GM23338 (cell line): ENCODE measurements around the gene LGALS7. TPM values are rescaled to one million over a fixed set of nuclear protein-coding genes. Genes with fewer than 3 reads are reported as not detected.

Experiments used
- ATAC-seq: fragments of 200-7000 bp; cut with Tn5 transposase; 3 replicates; pipeline ENCODE4 v1.9.1; 2020
- DNase-seq: peaks from one replicate; pipeline ENCODE4 v3.0.0-alpha.2; 2015; ENCODE audit warnings: low spot score
- H2AFZ ChIP-seq: fragments of 200-600 bp; sonication (generic); 2 replicates; pipeline ENCODE4 v1.8.0; 2016; ENCODE audit warnings: antibody characterized with exemption, mild to moderate bottlenecking, moderate library complexity
- H3F3A ChIP-seq: fragments of 200-600 bp; sonication (generic); replicated peaks from 2 replicates; pipeline ENCODE4 v1.8.0; 2017; ENCODE audit warnings: antibody characterized with exemption, mixed run types, low read depth
- H3K27ac ChIP-seq: fragments of 200-600 bp; sonication (generic); 2 replicates; pipeline ENCODE4 v1.6.1; 2016; ENCODE audit warnings: low read depth
- H3K27me3 ChIP-seq: fragments of 200-600 bp; sonication (generic); 2 replicates; pipeline ENCODE4 v1.8.0; 2016; ENCODE audit warnings: mild to moderate bottlenecking, mixed run types, moderate library complexity; ENCODE audit not compliant: insufficient read depth
- H3K36me3 ChIP-seq: fragments of 200-600 bp; sonication (generic); 2 replicates; pipeline ENCODE4 v1.8.0; 2016; ENCODE audit warnings: mild to moderate bottlenecking; ENCODE audit not compliant: insufficient read depth
- H3K4me1 ChIP-seq: fragments of 200-600 bp; sonication (generic); 2 replicates; pipeline ENCODE4 v1.8.0; 2016; ENCODE audit warnings: mild to moderate bottlenecking, moderate library complexity; ENCODE audit not compliant: insufficient read depth
- H3K4me2 ChIP-seq: fragments of 200-600 bp; sonication (generic); 2 replicates; pipeline ENCODE4 v1.7.1; 2017; ENCODE audit warnings: mixed run types
- H3K4me3 ChIP-seq: fragments of 200-600 bp; sonication (generic); 2 replicates; pipeline ENCODE4 v1.6.1; 2016; ENCODE audit warnings: mixed run types
- H3K79me2 ChIP-seq: fragments of 200-600 bp; sonication (generic); replicated peaks from 2 replicates; pipeline ENCODE4 v1.8.0; 2017; ENCODE audit warnings: mild to moderate bottlenecking; ENCODE audit not compliant: insufficient read depth
- H3K9me2 ChIP-seq: fragments of 200-600 bp; sonication (generic); 2 replicates; pipeline ENCODE4 v1.8.0; 2017; ENCODE audit not compliant: insufficient read depth
- H4K20me1 ChIP-seq: fragments of 200-600 bp; sonication (generic); replicated peaks from 2 replicates; pipeline ENCODE4 v1.8.0; 2017; ENCODE audit warnings: mild to moderate bottlenecking; ENCODE audit not compliant: insufficient read depth
- H3K27ac Mint-ChIP-seq: 2 replicates; pipeline ENCODE4 v1.8.0; 2020; ENCODE audit warnings: inconsistent platforms, mild to moderate bottlenecking, moderate library complexity, mixed read lengths
- H3K27me3 Mint-ChIP-seq: 3 replicates; pipeline ENCODE4 v1.8.0; 2022; ENCODE audit warnings: low read depth, mild to moderate bottlenecking, moderate library complexity, mixed read lengths, inconsistent platforms; ENCODE audit not compliant: insufficient read depth, poor library complexity
- H3K36me3 Mint-ChIP-seq: 3 replicates; pipeline ENCODE4 v1.8.0; 2021; ENCODE audit warnings: low read depth, mild to moderate bottlenecking, inconsistent platforms, moderate library complexity, mixed read lengths
- H3K4me1 Mint-ChIP-seq: 3 replicates; pipeline ENCODE4 v1.8.0; 2020; ENCODE audit warnings: mild to moderate bottlenecking, inconsistent platforms, mixed read lengths
- H3K4me3 Mint-ChIP-seq: 3 replicates; pipeline ENCODE4 v1.8.0; 2021; ENCODE audit warnings: moderate library complexity, mild to moderate bottlenecking, inconsistent platforms, mixed read lengths
- H3K9me3 Mint-ChIP-seq: 3 replicates; pipeline ENCODE4 v1.8.0; 2020; ENCODE audit warnings: moderate library complexity, mild to moderate bottlenecking, inconsistent platforms, mixed read lengths
- CREB1 ChIP-seq: fragments of 250-450 bp; sonication (Bioruptor Pico); IDR thresholded peaks from 2 replicates; pipeline ENCODE4 v1.5.0; 2020; ENCODE audit warnings: low read depth, mild to moderate bottlenecking, moderate library complexity
- CTCF ChIP-seq, 2 experiments: fragments of 200-600 bp in 1 of 2; sonication (generic) in 1 of 2; conservative IDR thresholded peaks; 2 replicates each; pipeline versions ENCODE4 v1.5.1 to v1.6.1; 2016 to 2017; ENCODE audit warnings: antibody characterized with exemption in 2 of 2, low read depth in 2 of 2, mild to moderate bottlenecking in 2 of 2, moderate library complexity in 1 of 2
- ETS1 ChIP-seq: IDR thresholded peaks from 2 replicates; pipeline ENCODE4 v1.6.1; 2016; ENCODE audit warnings: antibody characterized with exemption
- EZH2 ChIP-seq: fragments of 200-600 bp; sonication (generic); IDR thresholded peaks from one replicate; pipeline ENCODE4 v1.8.0; 2017; ENCODE audit warnings: antibody characterized with exemption, mild to moderate bottlenecking, low read depth; ENCODE audit not compliant: unreplicated experiment
- EZH2phosphoT487 ChIP-seq: fragments of 200-600 bp; sonication (generic); IDR thresholded peaks from one replicate; pipeline ENCODE4 v1.8.1; 2018; ENCODE audit warnings: antibody characterized with exemption; ENCODE audit not compliant: unreplicated experiment
- NANOG ChIP-seq: IDR thresholded peaks from 2 replicates; pipeline ENCODE4 v1.6.1; 2016; ENCODE audit warnings: antibody characterized with exemption, borderline replicate concordance
- POLR2AphosphoS5 ChIP-seq: IDR thresholded peaks from 2 replicates; pipeline ENCODE4 v1.6.1; 2016; ENCODE audit warnings: antibody characterized with exemption, low read depth
- REST ChIP-seq: IDR thresholded peaks from one replicate; pipeline ENCODE4 v1.6.1; 2018; ENCODE audit warnings: antibody characterized with exemption; ENCODE audit not compliant: unreplicated experiment
- STAT1 ChIP-seq: IDR thresholded peaks from one replicate; pipeline ENCODE4 v1.6.1; 2016; ENCODE audit warnings: antibody characterized with exemption; ENCODE audit not compliant: unreplicated experiment
- ZNF462 ChIP-seq: fragments of 250-450 bp; sonication (Bioruptor Pico); IDR thresholded peaks from 2 replicates; pipeline ENCODE4 v1.5.0; 2020; ENCODE audit warnings: mild to moderate bottlenecking, moderate library complexity
- polyA plus RNA-seq: library from polyadenylated mRNA; unstranded; fragments of >200 nt; fragmentation: Nextera tagmentation; extraction: Ambion mirVana; gene quantifications from 2 replicates; pipeline ENCODE4 v1.2.1, GENCODE V29; 2016
- total RNA-seq: library from RNA; depleted of rRNA; stranded (reverse); fragments of >200 nt; shearing (Covaris generic); gene quantifications from 2 replicates; pipeline ENCODE4 v1.2.3, GENCODE V29; 2014

The LGALS7 gene
- total and polyA plus RNA-seq, 2 experiments from 2014 or later: 1.6 TPM; not detected in 1

GRCh38 chr19:38817081-38817480 lies 43.8 kb upstream of the LGALS7 start:
- Mint-ChIP-seq H3K27ac (no peak overlapping the region), H3K36me3 (peaks cover 41% of the 10 kb centered on the region), H3K4me3 (no peak overlapping the region), H3K9me3 (peaks cover 14% of the 10 kb centered on the region), H3K4me1 (peaks cover 4% of the 10 kb centered on the region; the same call in 2 of the 3 replicates), H3K27me3 (peaks cover 14% of the 10 kb centered on the region)
- H3K79me2 ChIP-seq: no peaks in the 10 kb centered on the region
- no peaks in the 10 kb centered on the region for H3K27me3 ChIP-seq
- no peak overlapping the region for H2AFZ ChIP-seq
- H4K20me1 ChIP-seq: no peaks in the 10 kb centered on the region; the same call in 1 of the 2 replicates
- TF ChIP-seq EZH2 (no peak), POLR2AphosphoS5 (no peak), STAT1 (no peak), NANOG (no peak), EZH2phosphoT487 (no peak), ETS1 (no peak), CTCF (conservative IDR thresholded peaks at IDR 0.05; ENCODE audit: low read depth in 2 of 2) (no peak), CREB1 (CRISPR knock-in tag) (no peak), ZNF462 (CRISPR knock-in tag) (no peak), REST (no peak)
- H3K27ac ChIP-seq: no peak overlapping the region
- H3K4me1 ChIP-seq: peaks cover 6% of the 10 kb centered on the region
- ATAC-seq: no peak
- no peaks in the 10 kb centered on the region for H3K9me2 ChIP-seq
- no peak overlapping the region for H3K4me2 ChIP-seq
- H3K4me3 ChIP-seq: no peak overlapping the region
- H3K36me3 ChIP-seq: no peaks in the 10 kb centered on the region
- H3F3A ChIP-seq: no peaks in the 10 kb centered on the region
- no peak for DNase-seq
